Midbrain (tissue), 1 donor: ENCODE data around the gene TMEM140.
"Not testable (repeated sequence)": the region's sequence is repeated elsewhere in the genome, so short reads cannot be mapped to it uniquely, and the experiment has no call there.

Experiments
- DNase-seq: peaks from one replicate; lab custom pipeline; 2025; lab: John Stamatoyannopoulos, UW

TMEM140 gene

GRCh38 chr7:135158874-135159273, 11.0 kb downstream of the TMEM140 start:
- no peak for DNase-seq

- no peak for DNase-seq
Measured at GRCh38 chr7:135159359-135160085, 11.7 kb downstream of the TMEM140 start.

- DNase-seq: no peak
Measured at GRCh38 chr7:135160098-135160857, 12.4 kb downstream of the TMEM140 start.

- DNase-seq: no peak
Measured at GRCh38 chr7:135160858-135161653, 13.2 kb downstream of the TMEM140 start.

- no peak for DNase-seq
Measured at GRCh38 chr7:135161669-135162068, 13.8 kb downstream of the TMEM140 start.

GRCh38 chr7:135162382-135163001, 14.6 kb downstream of the TMEM140 start:
- no peak for DNase-seq

- no peak for DNase-seq
Measured at GRCh38 chr7:135164357-135165061, 16.6 kb downstream of the TMEM140 start.

GRCh38 chr7:135165862-135166261, 18.0 kb downstream of the TMEM140 start:
- no peak for DNase-seq

GRCh38 chr7:135166338-135166990, 18.6 kb downstream of the TMEM140 start:
- no peak for DNase-seq

- DNase-seq: no peak
Measured at GRCh38 chr7:135167365-135167917, 19.6 kb downstream of the TMEM140 start.

- DNase-seq: no peak
Measured at GRCh38 chr7:135168001-135168400, 20.1 kb downstream of the TMEM140 start.

- DNase-seq: no peak
Measured at GRCh38 chr7:135168489-135169140, 20.7 kb downstream of the TMEM140 start.

GRCh38 chr7:135169141-135169963, 21.5 kb downstream of the TMEM140 start:
- no peak for DNase-seq

GRCh38 chr7:135169964-135170273, 22.0 kb downstream of the TMEM140 start:
- DNase-seq: no peak

- DNase-seq: peak; percentile 94
Measured at GRCh38 chr7:135170274-135170997, 22.6 kb downstream of the TMEM140 start, which contains the start of gene CYREN. TSS of gene CYREN (minus strand) at chr7:135170707. CDS start at chr7:135168922, 1,785 bp downstream.

- not testable (repeated sequence) for DNase-seq
Measured at GRCh38 chr7:135170998-135171481, 23.2 kb downstream of the TMEM140 start.

- peak; percentile 78 for DNase-seq
Measured at GRCh38 chr7:135171581-135172291, 23.9 kb downstream of the TMEM140 start.

- DNase-seq: not testable (repeated sequence)
Measured at GRCh38 chr7:135173916-135174315, 26.0 kb downstream of the TMEM140 start.
